ENCODE data around the gene DDHD1.

The DDHD1 gene

DNA sequence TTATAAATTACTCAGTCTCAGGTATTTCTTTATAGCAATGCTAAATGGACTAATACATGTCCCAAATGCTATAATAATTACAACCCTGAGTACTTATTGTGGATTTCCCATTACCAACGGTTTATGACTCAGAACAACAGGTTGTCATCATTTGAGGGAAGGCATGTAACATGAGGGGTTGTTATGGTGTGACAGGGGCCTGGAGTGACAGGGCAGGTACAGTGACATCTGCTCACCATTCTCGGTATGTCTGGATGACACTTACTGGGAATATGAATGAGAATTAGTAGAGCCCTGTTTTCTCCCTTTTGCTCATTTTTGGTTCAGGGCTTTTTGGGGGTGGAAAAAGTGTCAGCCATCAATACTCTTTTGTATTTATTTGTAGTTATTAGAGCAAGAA is 166.1 kb downstream of the DDHD1 start:
- no peak for DNase-seq (ENCODE audit: extremely low read depth, low read depth)
- TF ChIP-seq, protein P1, sequence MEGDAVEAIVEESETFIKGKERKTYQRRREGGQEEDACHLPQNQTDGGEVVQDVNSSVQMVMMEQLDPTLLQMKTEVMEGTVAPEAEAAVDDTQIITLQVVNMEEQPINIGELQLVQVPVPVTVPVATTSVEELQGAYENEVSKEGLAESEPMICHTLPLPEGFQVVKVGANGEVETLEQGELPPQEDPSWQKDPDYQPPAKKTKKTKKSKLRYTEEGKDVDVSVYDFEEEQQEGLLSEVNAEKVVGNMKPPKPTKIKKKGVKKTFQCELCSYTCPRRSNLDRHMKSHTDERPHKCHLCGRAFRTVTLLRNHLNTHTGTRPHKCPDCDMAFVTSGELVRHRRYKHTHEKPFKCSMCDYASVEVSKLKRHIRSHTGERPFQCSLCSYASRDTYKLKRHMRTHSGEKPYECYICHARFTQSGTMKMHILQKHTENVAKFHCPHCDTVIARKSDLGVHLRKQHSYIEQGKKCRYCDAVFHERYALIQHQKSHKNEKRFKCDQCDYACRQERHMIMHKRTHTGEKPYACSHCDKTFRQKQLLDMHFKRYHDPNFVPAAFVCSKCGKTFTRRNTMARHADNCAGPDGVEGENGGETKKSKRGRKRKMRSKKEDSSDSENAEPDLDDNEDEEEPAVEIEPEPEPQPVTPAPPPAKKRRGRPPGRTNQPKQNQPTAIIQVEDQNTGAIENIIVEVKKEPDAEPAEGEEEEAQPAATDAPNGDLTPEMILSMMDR (IDR thresholded peaks at IDR 0.05; ENCODE audit: low read depth, low read length): no peak

Measured in AG09319 (cell line).